OCI-LY7 (cell line): ENCODE data around the gene ATP9B. TPM values are rescaled to one million over a fixed set of nuclear protein-coding genes. Genes with fewer than 3 reads are reported as not detected.
"Not testable (repeated sequence)": the region's sequence is repeated elsewhere in the genome, so short reads cannot be mapped to it uniquely, and the experiment has no call there.

Experiments
- BruUV-seq: library from RNA; stranded (reverse); fragments of 400-500 nt; replicated peaks from 2 replicates; lab custom pipeline; 2021; lab: Mats Ljungman, UMichigan
- CTCF ChIA-PET: fragments of 300-600 bp; sonication (Branson Sonifier 250); formaldehyde crosslinking; loops from one replicate; lab custom pipeline; 2022; ENCODE audit warnings: antibody characterized with exemption; ENCODE audit not compliant: unreplicated experiment; lab: Charles Lee
- POLR2A ChIA-PET: fragments of 300-600 bp; sonication (Branson Sonifier 250); formaldehyde crosslinking; loops from one replicate; lab custom pipeline; 2022; ENCODE audit warnings: antibody characterized with exemption; lab: Charles Lee
- DNase-seq: peaks from one replicate; pipeline ENCODE4 v3.0.0-alpha.2; 2015; ENCODE audit warnings: low spot score
- H2AFZ ChIP-seq: fragments of 200-600 bp; sonication (generic), shearing (Covaris generic); 2 replicates; pipeline ENCODE4 v1.6.1; 2014; ENCODE audit warnings: mild to moderate bottlenecking, antibody characterized with exemption, low read length, moderate library complexity
- H3K27ac ChIP-seq: fragments of 200-600 bp; sonication (generic); 2 replicates; pipeline ENCODE4 v1.5.1; 2014; ENCODE audit warnings: mixed run types, low read depth, mild to moderate bottlenecking, moderate library complexity, low read length, inconsistent platforms; ENCODE audit not compliant: poor library complexity, severe bottlenecking
- H3K36me3 ChIP-seq: fragments of 200-600 bp; sonication (generic); 2 replicates; pipeline ENCODE4 v1.6.1; 2014; ENCODE audit warnings: mild to moderate bottlenecking, antibody characterized with exemption, low read length, moderate library complexity, mixed read lengths; ENCODE audit not compliant: insufficient read depth
- H3K4me1 ChIP-seq: fragments of 200-600 bp; sonication (generic); 2 replicates; pipeline ENCODE4 v1.5.1; 2014; ENCODE audit warnings: mild to moderate bottlenecking, low read length; ENCODE audit not compliant: insufficient read depth, poor library complexity, severe bottlenecking
- H3K4me2 ChIP-seq: fragments of 200-600 bp; sonication (generic); 2 replicates; pipeline ENCODE4 v1.6.1; 2014; ENCODE audit warnings: mild to moderate bottlenecking, low read length
- H3K4me3 ChIP-seq: fragments of 200-600 bp; sonication (generic); 2 replicates; pipeline ENCODE4 v1.5.1; 2014; ENCODE audit warnings: mild to moderate bottlenecking, low read depth, low read length; ENCODE audit not compliant: poor library complexity, severe bottlenecking
- H3K79me2 ChIP-seq: fragments of 200-600 bp; sonication (generic); 2 replicates; pipeline ENCODE4 v1.6.1; 2016; ENCODE audit warnings: low read depth, mild to moderate bottlenecking, low read length, moderate library complexity, mixed read lengths; ENCODE audit not compliant: insufficient read depth
- H3K9me2 ChIP-seq: fragments of 200-600 bp; sonication (generic); 2 replicates; pipeline ENCODE4 v1.6.1; 2016; ENCODE audit warnings: mild to moderate bottlenecking, low read length, mixed read lengths; ENCODE audit not compliant: insufficient read depth
- H3K9me3 ChIP-seq: fragments of 200-600 bp; sonication (generic); 2 replicates; pipeline ENCODE4 v1.6.1; 2014; ENCODE audit warnings: mild to moderate bottlenecking, mixed run types, low read length, mixed read lengths
- H4K20me1 ChIP-seq: fragments of 200-600 bp; sonication (generic); 2 replicates; pipeline ENCODE4 v1.6.1; 2014; ENCODE audit warnings: mild to moderate bottlenecking, antibody characterized with exemption, low read length, moderate library complexity, mixed read lengths; ENCODE audit not compliant: insufficient read depth
- EZH2phosphoT487 ChIP-seq: fragments of 200-600 bp; sonication (generic); IDR thresholded peaks from 2 replicates; pipeline ENCODE4 v1.6.1; 2018; ENCODE audit warnings: low read depth, borderline replicate concordance, mild to moderate bottlenecking, mixed run types, antibody characterized with exemption, low read length, moderate library complexity, mixed read lengths
- intact Hi-C: fragments of 100-400 bp; cut with micrococcal nuclease; formaldehyde crosslinking; loops from one replicate; pipeline ENCODE4 v1.10.0; 2022; ENCODE audit not compliant: unreplicated experiment
- total RNA-seq, 2 experiments: library from RNA; depleted of rRNA in 1 of 2; stranded (reverse); fragments of >200 nt in 1 of 2; shearing (Covaris generic) in 1 of 2; gene quantifications; 2 replicates each; pipeline ENCODE4 v1.2.3, GENCODE V29; 2014 to 2022
- TF ChIP-seq, protein P1 (sequence below): fragments of 200-600 bp; sonication (generic); conservative IDR thresholded peaks from 2 replicates; pipeline ENCODE4 v1.5.1; 2014; ENCODE audit warnings: mild to moderate bottlenecking, antibody characterized with exemption, low read length, moderate library complexity, mixed read lengths

The ATP9B gene
- total RNA-seq, 2 experiments from 2014 or later: 27.1 to 36.4 TPM

DNA sequence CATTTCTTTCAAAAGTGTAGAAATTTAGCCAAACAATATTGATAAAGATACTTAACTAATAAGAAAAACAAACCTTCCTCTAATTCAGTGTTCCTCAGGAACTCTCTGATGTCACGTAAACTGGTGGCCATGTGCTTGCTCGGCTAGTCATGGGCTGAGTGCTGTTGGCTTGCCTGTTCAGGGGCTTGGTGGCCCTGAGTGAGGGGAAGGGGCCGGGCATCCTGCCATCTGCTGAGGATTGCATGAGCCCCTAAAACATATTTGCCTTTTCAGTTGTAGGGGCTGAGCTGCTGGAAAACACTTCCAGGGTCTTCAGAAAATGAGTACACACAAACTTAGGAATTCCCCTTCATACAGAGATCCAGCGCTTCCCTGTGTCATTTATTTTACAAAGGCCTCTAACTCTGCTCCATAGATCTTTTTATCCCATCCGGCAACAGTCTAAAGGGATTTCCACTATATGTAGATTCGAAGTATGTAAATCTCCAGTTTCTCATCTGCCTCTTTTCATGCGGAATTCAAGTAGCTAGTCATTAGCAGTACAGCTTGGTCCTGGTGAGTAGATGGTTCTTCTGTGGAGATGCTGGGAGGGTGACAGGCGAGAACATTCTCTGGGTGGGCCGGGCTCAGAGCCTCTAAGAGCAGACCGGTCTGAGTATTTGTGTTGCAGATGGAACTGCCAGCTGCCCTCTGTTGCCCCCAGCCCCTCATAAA, 306.4 kb downstream of the ATP9B start:
- ChIA-PET POLR2A (no interaction called here), CTCF (interaction anchor here (0.5 kb wide), 1 partner anchor 52 kb away, joined by 3 read pairs; no protein-coding TSS in a partner anchor)
- no TSS peak for BruUV-seq
- Histone ChIP-seq H3K4me2 (no peak overlapping the region), H4K20me1 (no peaks in the 10 kb centered on the region), H3K9me2 (no peaks in the 10 kb centered on the region), H3K4me1 (peaks cover 8% of the 10 kb centered on the region), H3K79me2 (no peaks in the 10 kb centered on the region), H3K9me3 (no peaks in the 10 kb centered on the region), H3K27ac (no peak overlapping the region), H2AFZ (no peak overlapping the region), H3K36me3 (no peaks in the 10 kb centered on the region; the same call in 1 of the 2 replicates), H3K4me3 (no peak overlapping the region)
- no peak for DNase-seq
- intact Hi-C loops: loop anchor here (5.0 kb wide), 1 partner anchor 388 kb away; no protein-coding TSS in a partner anchor
- no peak for TF ChIP-seq EZH2phosphoT487
- TF ChIP-seq, protein P1, sequence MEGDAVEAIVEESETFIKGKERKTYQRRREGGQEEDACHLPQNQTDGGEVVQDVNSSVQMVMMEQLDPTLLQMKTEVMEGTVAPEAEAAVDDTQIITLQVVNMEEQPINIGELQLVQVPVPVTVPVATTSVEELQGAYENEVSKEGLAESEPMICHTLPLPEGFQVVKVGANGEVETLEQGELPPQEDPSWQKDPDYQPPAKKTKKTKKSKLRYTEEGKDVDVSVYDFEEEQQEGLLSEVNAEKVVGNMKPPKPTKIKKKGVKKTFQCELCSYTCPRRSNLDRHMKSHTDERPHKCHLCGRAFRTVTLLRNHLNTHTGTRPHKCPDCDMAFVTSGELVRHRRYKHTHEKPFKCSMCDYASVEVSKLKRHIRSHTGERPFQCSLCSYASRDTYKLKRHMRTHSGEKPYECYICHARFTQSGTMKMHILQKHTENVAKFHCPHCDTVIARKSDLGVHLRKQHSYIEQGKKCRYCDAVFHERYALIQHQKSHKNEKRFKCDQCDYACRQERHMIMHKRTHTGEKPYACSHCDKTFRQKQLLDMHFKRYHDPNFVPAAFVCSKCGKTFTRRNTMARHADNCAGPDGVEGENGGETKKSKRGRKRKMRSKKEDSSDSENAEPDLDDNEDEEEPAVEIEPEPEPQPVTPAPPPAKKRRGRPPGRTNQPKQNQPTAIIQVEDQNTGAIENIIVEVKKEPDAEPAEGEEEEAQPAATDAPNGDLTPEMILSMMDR: no peak

DNA sequence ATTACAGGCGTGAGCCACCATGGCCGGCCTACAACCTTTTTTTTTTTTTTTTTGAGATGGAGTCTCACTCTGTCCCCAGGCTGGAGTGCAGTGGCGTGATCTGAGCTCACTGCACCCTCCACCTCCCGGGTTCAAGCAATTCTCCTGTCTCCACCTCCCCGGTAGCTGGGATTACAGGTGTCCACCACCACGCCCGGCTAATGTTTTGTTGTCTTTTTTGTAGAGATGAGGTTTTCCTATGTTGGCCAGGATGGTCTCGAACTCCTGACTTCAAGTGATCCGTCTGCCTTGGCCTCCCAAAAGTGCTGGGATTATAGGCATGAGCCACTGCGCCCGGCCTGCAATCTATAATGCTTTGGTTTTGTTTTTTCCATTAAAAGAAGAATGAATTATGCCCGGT, 307.5 kb downstream of the ATP9B start:
- H3K79me2 ChIP-seq, BruUV-seq, H3K4me2 ChIP-seq, H3K4me3 ChIP-seq, H2AFZ ChIP-seq, H3K27ac ChIP-seq, H3K9me3 ChIP-seq, H3K9me2 ChIP-seq, H3K36me3 ChIP-seq, H3K4me1 ChIP-seq, H4K20me1 ChIP-seq, DNase-seq, POLR2A ChIA-PET: not testable (repeated sequence)
- intact Hi-C loops: loop anchor here (5.0 kb wide), 1 partner anchor 389 kb away; no protein-coding TSS in a partner anchor
- CTCF ChIA-PET: interaction anchor here (0.6 kb wide), 1 partner anchor 167 kb away, joined by 3 read pairs; no protein-coding TSS in a partner anchor

DNA sequence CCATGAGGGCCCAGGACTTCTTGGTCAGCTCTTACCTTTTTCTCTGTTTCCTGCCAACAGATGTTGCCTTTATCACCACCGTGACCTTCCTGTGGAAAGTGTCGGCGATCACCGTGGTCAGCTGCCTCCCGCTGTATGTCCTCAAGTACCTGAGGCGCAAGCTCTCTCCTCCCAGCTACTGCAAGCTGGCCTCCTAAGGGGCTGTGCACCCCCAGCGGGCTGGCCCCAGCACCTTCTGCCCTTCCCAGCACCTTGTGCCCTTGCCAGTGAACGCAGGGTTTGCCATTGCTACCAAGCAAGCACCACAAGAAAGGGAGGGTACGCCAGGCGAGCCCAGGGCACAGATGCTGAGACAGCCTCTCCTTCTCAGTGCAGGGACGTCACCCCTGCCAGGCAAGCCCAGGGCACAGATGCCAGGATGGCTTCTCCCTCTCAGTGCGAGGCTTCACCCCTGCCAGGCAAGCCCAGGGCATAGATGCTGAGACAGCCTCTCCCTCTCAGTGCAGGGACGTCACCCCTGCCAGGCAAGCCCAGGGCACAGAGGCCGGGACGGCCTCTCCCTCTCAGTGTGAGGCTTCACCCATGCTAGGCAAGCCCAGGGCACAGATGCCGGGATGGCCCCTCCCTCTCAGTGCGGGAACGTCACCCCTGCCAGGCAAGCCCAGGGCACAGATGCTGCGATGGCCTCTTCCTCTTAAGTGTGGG, 308.1 kb downstream of the ATP9B start:
- no peak overlapping the region for H3K4me2 ChIP-seq
- H3K9me2 ChIP-seq: no peaks in the 10 kb centered on the region
- no peaks in the 10 kb centered on the region for H4K20me1 ChIP-seq
- no peaks in the 10 kb centered on the region for H3K9me3 ChIP-seq
- DNase-seq: no peak
- no peak overlapping the region for H2AFZ ChIP-seq
- POLR2A ChIA-PET: no interaction called here
- intact Hi-C loops: loop anchor here (5.0 kb wide), 1 partner anchor 390 kb away; no protein-coding TSS in a partner anchor
- CTCF ChIA-PET: no interaction called here
- H3K36me3 ChIP-seq: no peaks in the 10 kb centered on the region; the same call in 1 of the 2 replicates
- H3K4me1 ChIP-seq: peaks cover 8% of the 10 kb centered on the region
- no TSS peak for BruUV-seq
- H3K4me3 ChIP-seq: no peak overlapping the region
- TF ChIP-seq EZH2phosphoT487: no peak
- TF ChIP-seq, protein P1: no peak
- no peak overlapping the region for H3K27ac ChIP-seq
- no peaks in the 10 kb centered on the region for H3K79me2 ChIP-seq
